Skin of body (tissue), 2 donors: ENCODE data around the gene CXCL9. TPM values are rescaled to one million over a fixed set of nuclear protein-coding genes. Genes with fewer than 3 reads are reported as not detected.
"Not testable (repeated sequence)": the region's sequence is repeated elsewhere in the genome, so short reads cannot be mapped to it uniquely, and the experiment has no call there.

ENCODE experiments used
- DNase-seq: peaks from one replicate; lab custom pipeline; 2025; lab: John Stamatoyannopoulos, UW
- total RNA-seq: library from RNA; depleted of rRNA; stranded (reverse); fragments of >200 nt; gene quantifications from one replicate; pipeline ENCODE4 v1.2.3, GENCODE V29; 2014

The CXCL9 gene
- total RNA-seq, 1 donor from 2014 or later: 0.10 TPM

GRCh38 chr4:75962072-75962471 lies 45.2 kb downstream of the CXCL9 start:
- DNase-seq: not testable (repeated sequence)

GRCh38 chr4:75958546-75958945 lies 48.8 kb downstream of the CXCL9 start:
- not testable (repeated sequence) for DNase-seq

- not testable (repeated sequence) for DNase-seq
Measured at GRCh38 chr4:75954811-75955210, 52.5 kb downstream of the CXCL9 start.

GRCh38 chr4:75953509-75953908 lies 53.8 kb downstream of the CXCL9 start:
- no peak for DNase-seq

Other genes starting within 250 kb of the CXCL9 start
- 0.10 TPM for gene PPEF2, start 105.1 kb downstream of the CXCL9 start, total RNA-seq
- 16.4 TPM for gene NAAA, start 66.5 kb downstream of the CXCL9 start, total RNA-seq
- 35.0 TPM for gene SDAD1, start 16.6 kb downstream of the CXCL9 start, total RNA-seq
- gene CXCL10, start 16.0 kb upstream of the CXCL9 start, total RNA-seq: 1.7 TPM
- 0.49 TPM for gene CXCL11, start 28.6 kb upstream of the CXCL9 start, total RNA-seq
- 8.0 TPM for gene ART3, start 67.2 kb upstream of the CXCL9 start, total RNA-seq
- 60.4 TPM for gene NUP54, start 140.9 kb upstream of the CXCL9 start, total RNA-seq
- 129 TPM for gene SCARB2, start 206.3 kb upstream of the CXCL9 start, total RNA-seq
- gene FAM47E, start 244.2 kb upstream of the CXCL9 start, total RNA-seq: 2.1 TPM